NCI-H1694 treated with DMSO at 0.1 percent for 48 hours (cell line): ENCODE data around the gene PAX4.

ENCODE experiments used
- DNase-seq: peaks from one replicate; lab custom pipeline; 2025; lab: John Stamatoyannopoulos, UW

PAX4 gene

GRCh38 chr7:127618042-127618441 is at the start of gene PAX4:
TSS of gene PAX4 (minus strand) at chr7:127618142. CDS start at chr7:127615928, 2,214 bp downstream.
- DNase-seq, result no peak

- DNase-seq, result no peak
Observed at GRCh38 chr7:127667017-127667670, 49.2 kb upstream of the PAX4 start.

GRCh38 chr7:127666602-127667001 is 48.7 kb upstream of the PAX4 start:
- DNase-seq, result no peak

- no peak for DNase-seq
Observed at GRCh38 chr7:127665922-127666321, 48.0 kb upstream of the PAX4 start.

GRCh38 chr7:127658970-127659630 is 41.2 kb upstream of the PAX4 start:
- DNase-seq, result no peak

- DNase-seq, result no peak
Observed at GRCh38 chr7:127657500-127657899, 39.6 kb upstream of the PAX4 start.

- DNase-seq, result no peak
Observed at GRCh38 chr7:127655720-127656119, 37.8 kb upstream of the PAX4 start.

- no peak for DNase-seq
Observed at GRCh38 chr7:127654404-127655394, 36.8 kb upstream of the PAX4 start.

- DNase-seq, result no peak
Observed at GRCh38 chr7:127653396-127653795, 35.5 kb upstream of the PAX4 start.

GRCh38 chr7:127652333-127653248 is 34.6 kb upstream of the PAX4 start:
- DNase-seq, result no peak

GRCh38 chr7:127651556-127652332 is 33.8 kb upstream of the PAX4 start, which contains the start of gene SND1:
TSS of gene SND1 (plus strand) at chr7:127652194. CDS start at chr7:127652374, 180 bp downstream.
- peak; percentile 99 for DNase-seq

- peak; percentile 44 for DNase-seq
Observed at GRCh38 chr7:127650847-127651555, 33.1 kb upstream of the PAX4 start.

- no peak for DNase-seq
Observed at GRCh38 chr7:127648986-127649385, 31.0 kb upstream of the PAX4 start.

- no peak for DNase-seq
Observed at GRCh38 chr7:127647636-127648035, 29.7 kb upstream of the PAX4 start.

GRCh38 chr7:127644484-127644883 is 26.5 kb upstream of the PAX4 start:
- DNase-seq, result no peak

GRCh38 chr7:127638197-127638596 is 20.3 kb upstream of the PAX4 start:
- DNase-seq, result no peak

- DNase-seq, result no peak
Observed at GRCh38 chr7:127635659-127636285, 17.8 kb upstream of the PAX4 start.

- no peak for DNase-seq
Observed at GRCh38 chr7:127632276-127632910, 14.5 kb upstream of the PAX4 start.
